ENCODE results near the gene HOXA10. TPM values are rescaled to one million over a fixed set of nuclear protein-coding genes. Genes with fewer than 3 reads are reported as not detected.

The HOXA10 gene
- total and polyA plus RNA-seq, 7 donors = 0.81 to 77.5 (median 25.6) TPM; not detected in 1

- 20 to 26% (median 21%) methylated on average over 25 of the region's 25 CpGs for WGBS, 3 donors
- H3K4me3 ChIP-seq = peak overlapping the region; percentile 79
- no peaks in the 10 kb centered on the region for H3K9me3 ChIP-seq
- DNase-seq = peak in 1 of 2 donors; percentile 88
- intact Hi-C loops (cut with DNase I) = loop anchor here (5.0 to 10.0 kb wide), 3 partner anchors 964 to 1604 kb away; partner anchors contain the start of genes CBX3 (in 1 of the 2) and HNRNPA2B1 (in 1 of the 2)
- peak in 3 of 4 donors; percentile 26 to 47 (median 37) for ATAC-seq
- H3K27me3 ChIP-seq (ENCODE audit: insufficient read depth in 3 of 3, low read length in 2 of 3) = no peaks in the 10 kb centered on the region
- H3K4me1 ChIP-seq = peaks cover 17% of the 10 kb centered on the region
- H3K36me3 ChIP-seq (ENCODE audit: insufficient read depth in 1 of 2, low read depth in 1 of 2) = no peaks in the 10 kb centered on the region
- no peak for TF ChIP-seq CTCF (IDR thresholded peaks at IDR 0.05)
- H3K27ac ChIP-seq = peak overlapping the region; percentile 92
These were observed 5.7 kb downstream of the HOXA10 start for GRCh38 chr7:27168265-27168947.

GRCh38 chr7:27167916-27168264 lies 6.2 kb downstream of the HOXA10 start:
- H3K4me1 ChIP-seq = peaks cover 22% of the 10 kb centered on the region
- H3K36me3 ChIP-seq (ENCODE audit: insufficient read depth in 1 of 2, low read depth in 1 of 2) = no peaks in the 10 kb centered on the region
- intact Hi-C loops (cut with DNase I) = loop anchor here (5.0 to 10.0 kb wide), 3 partner anchors 963 to 1603 kb away; partner anchors contain the start of genes CBX3 (in 1 of the 2) and HNRNPA2B1 (in 1 of the 2)
- H3K4me3 ChIP-seq = peak overlapping the region; percentile 79
- H3K9me3 ChIP-seq = no peaks in the 10 kb centered on the region
- TF ChIP-seq CTCF (IDR thresholded peaks at IDR 0.05) = no peak
- ATAC-seq = no peak
- 18 to 45% (median 29%) methylated on average over 4 of the region's 4 CpGs for WGBS, 3 donors
- H3K27me3 ChIP-seq (ENCODE audit: insufficient read depth in 3 of 3, low read length in 2 of 3) = no peaks in the 10 kb centered on the region
- DNase-seq = no peak
- H3K27ac ChIP-seq = peak overlapping the region; percentile 92

GRCh38 chr7:27166531-27167505 lies 7.3 kb downstream of the HOXA10 start:
- peak overlapping the region; percentile 92 for H3K27ac ChIP-seq
- H3K36me3 ChIP-seq (ENCODE audit: insufficient read depth in 1 of 2, low read depth in 1 of 2) = no peaks in the 10 kb centered on the region
- 16 to 19% (median 17%) methylated on average over 50 of the region's 50 CpGs for WGBS, 3 donors
- peaks cover 25% of the 10 kb centered on the region for H3K4me1 ChIP-seq
- H3K27me3 ChIP-seq (ENCODE audit: insufficient read depth in 3 of 3, low read length in 2 of 3) = no peaks in the 10 kb centered on the region
- ATAC-seq = peak in 3 of 4 donors; percentile 3 to 16 (median 5)
- no peaks in the 10 kb centered on the region for H3K9me3 ChIP-seq
- DNase-seq = peak; percentile 17 to 77
- TF ChIP-seq CTCF (IDR thresholded peaks at IDR 0.05) = no peak
- peak overlapping the region; percentile 79 for H3K4me3 ChIP-seq
- intact Hi-C loops (cut with DNase I) = loop anchor here (5.0 to 10.0 kb wide), 3 partner anchors 962 to 1602 kb away; partner anchors contain the start of genes CBX3 (in 1 of the 2) and HNRNPA2B1 (in 1 of the 2)

- peak in 3 of 4 donors; percentile 12 to 25 (median 15) for ATAC-seq
- WGBS, 3 donors = 5 to 8% (median 5%) methylated on average over 46 of the region's 46 CpGs
- Histone ChIP-seq H3K9me3 (no peaks in the 10 kb centered on the region), H3K36me3 (ENCODE audit: insufficient read depth in 1 of 2, low read depth in 1 of 2) (no peaks in the 10 kb centered on the region), H3K4me1 (peaks cover 27% of the 10 kb centered on the region), H3K27ac (peak overlapping the region; percentile 92), H3K27me3 (ENCODE audit: insufficient read depth in 3 of 3, low read length in 2 of 3) (no peaks in the 10 kb centered on the region), H3K4me3 (peak overlapping the region; percentile 79)
- intact Hi-C loops (cut with DNase I) = loop anchor here (2.0 to 10.0 kb wide), 4 partner anchors 961 to 1601 kb away; partner anchors contain the start of genes CBX3 (in 1 of the 2) and HNRNPA2B1 (in 1 of the 2)
- peak in 1 of 2 donors; percentile 75 for DNase-seq
- no peak for TF ChIP-seq CTCF (IDR thresholded peaks at IDR 0.05)
These were observed 8.1 kb downstream of the HOXA10 start for GRCh38 chr7:27165996-27166530.
